Stimulated activated CD4-positive, alpha-beta T cell treated with anti-CD3 and anti-CD28 coated beads, Interleukin-2, amount 100 ng/mL, for 4 hours (primary cell): Measurements from ENCODE around the gene FBP2.
A peak's percentile ranks its signal among the peaks of the same experiment; 100 is the strongest.
"Not testable (repeated sequence)": the region's sequence is repeated elsewhere in the genome, so short reads cannot be mapped to it uniquely, and the experiment has no call there.

Source experiments
- DNase-seq: peaks from one replicate; pipeline ENCODE4 v3.0.0-alpha.2; 2020; ENCODE audit warnings: low read depth

FBP2 gene

GRCh38 chr9:94606646-94607422 is 13.2 kb upstream of the FBP2 start:
- DNase-seq = no peak

DNA sequence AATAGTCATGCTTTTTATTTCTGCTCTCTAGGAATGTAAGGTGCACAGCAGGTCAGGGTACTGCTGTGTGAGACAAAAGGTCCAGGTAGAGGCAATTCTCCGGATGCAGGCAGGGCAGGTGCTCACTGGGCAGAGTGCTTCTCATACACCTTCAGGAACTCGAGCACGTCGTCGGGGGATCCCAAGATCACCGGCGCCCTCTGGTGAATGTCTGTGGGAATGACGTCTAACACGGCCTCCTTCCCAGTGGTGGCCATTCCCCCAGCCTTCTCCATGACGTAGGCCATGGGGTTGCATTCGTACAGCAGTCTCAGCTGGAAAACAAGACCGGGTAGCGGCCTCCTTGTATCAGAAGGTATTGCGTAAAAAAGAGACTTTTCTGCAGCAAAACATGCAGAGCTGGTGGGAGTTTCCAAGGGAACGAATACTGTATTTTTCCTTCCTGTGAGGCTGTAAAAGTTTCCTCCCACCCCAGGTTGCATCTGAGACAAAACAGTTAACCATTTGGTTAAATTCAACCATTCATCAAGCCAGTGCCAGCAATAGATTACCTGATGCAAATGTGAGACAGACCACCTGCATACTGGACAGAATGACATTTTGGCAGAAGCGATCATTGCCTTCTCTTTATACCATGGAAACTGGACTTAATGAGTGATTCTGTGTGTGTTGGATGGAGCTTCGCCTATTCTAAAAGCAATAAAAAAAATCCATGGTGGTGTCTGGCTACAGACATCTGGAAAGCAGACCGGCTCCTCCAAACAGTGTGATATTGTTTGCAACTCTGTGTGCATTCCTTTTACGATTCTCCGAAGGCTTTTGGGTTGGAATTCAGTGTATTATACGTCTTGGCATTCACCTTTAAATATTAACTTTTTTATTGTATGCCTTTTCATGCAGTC is 9.9 kb upstream of the FBP2 start:
- DNase-seq = peak; percentile 28

GRCh38 chr9:94602666-94603065 is 9.0 kb upstream of the FBP2 start:
- no peak for DNase-seq

DNA sequence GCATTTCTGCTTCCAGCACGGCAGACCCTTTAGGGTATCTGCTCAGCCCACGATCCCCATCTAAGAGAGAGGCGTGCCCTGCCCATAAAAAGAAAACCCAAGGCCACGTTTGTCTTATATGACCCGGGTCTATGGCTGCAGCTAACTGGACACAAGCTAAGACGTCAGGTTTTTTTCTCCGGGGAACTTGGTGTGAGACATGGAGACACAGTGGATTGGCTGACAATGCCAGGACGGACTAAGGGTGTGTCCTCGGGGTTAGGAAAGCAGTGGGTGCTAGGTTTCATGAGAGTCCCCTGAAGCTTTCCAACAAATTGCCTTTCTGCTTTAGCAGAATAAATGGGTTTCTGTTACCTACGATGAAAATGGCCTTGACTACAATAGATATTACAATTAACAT is 7.1 kb upstream of the FBP2 start:
- no peak for DNase-seq

DNA sequence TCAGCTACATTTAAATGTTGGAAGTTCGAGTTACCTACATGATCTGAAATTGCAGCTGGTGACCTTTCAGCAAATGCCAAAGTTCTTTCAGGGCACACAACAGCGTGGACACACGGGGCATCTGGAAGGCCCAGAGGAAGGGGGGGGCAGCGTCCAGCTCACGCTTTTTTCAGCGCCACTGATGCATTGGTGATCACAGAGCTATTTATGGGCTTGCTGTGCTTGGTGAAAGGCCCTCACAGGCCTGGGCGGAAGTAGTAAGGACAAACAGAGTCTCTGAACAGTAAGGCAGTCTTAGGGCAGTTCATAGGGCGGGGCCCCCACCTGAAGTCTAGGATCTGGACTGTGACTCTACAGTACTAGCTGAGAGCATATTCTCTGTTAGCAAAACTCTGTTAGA is 6.6 kb upstream of the FBP2 start:
- no peak for DNase-seq

DNA sequence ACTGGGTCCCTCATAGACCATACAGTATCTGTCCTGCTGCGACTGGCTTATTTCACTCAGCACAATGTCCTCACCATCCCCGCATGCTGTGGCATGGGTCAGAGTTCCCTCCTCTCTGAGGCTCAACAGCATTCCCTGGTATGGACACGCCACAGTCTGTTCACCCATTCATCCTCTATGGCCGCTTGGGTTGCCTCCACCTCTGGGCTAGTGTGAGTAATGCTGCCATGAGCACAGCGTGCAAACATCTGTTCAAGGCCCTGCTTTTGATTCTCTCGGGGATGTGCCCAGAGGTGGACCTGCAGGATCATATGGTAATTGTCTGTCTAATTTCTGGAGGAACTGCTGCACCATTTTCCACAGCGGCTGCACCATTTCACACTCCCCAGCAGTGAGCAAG is 5.5 kb upstream of the FBP2 start:
- DNase-seq = no peak

DNA sequence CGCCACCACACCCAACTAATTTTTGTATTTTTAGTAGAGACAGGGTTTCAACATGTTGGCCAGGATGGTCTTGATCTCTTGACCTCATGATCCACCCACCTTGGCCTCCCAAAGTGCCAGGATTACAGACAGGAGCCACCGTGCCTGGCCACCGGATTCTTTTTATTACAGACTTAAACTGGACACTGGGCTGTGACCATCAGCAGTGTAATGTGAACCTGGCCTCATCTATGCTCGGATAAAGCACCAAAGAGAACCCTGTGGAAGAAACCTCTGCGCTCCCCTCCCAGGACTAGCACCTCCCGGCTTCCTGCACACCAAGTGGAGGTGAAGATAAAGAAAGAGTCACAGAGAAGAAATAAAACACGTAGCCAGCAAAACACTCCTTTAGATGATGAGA is 941 bp downstream of the FBP2 start:
- not testable (repeated sequence) for DNase-seq

DNA sequence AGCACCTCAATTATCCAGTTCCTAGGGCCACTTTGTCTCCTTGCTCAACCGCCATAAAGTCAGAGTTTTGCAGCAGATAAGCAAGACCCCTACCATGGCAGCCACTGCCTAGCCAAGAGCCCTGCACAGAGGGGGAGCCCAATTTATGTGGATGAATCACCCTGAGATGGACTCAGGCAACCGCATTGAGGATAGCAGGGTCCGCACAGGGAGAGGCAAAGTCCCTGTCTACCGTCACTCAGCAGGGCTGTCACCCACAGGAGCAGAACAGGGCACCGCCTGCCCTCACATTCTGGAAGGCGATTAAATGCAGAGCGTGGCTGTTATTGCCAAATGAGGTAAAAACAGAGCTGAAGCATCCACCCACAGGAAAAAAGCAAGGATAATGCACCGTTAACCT is 1.7 kb downstream of the FBP2 start:
- no peak for DNase-seq

DNA sequence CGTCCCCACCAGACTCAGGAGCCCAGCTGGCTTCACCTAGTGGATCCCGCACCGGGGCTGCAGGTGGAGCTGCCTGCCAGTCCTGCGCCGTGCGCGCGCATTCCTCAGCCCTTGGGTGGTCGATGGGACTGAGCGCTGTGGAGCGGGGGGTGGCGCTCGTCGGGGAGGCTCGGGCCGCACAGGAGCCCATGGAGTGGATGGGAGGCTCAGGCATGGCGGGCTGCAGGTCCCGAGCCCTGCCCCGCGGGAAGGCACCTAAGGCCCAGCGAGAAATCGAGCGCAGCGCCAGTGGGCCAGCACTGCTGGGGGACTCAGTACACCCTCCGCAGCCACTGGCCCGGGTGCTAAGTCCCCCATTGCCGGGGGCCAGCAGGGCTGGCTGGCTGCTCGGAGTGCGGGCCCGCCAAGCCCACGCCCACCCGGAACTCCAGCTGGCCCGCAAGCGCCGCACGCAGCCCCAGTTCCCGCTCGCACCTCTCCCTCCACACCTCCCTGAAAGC is 2.5 kb downstream of the FBP2 start:
- DNase-seq = not testable (repeated sequence)

DNA sequence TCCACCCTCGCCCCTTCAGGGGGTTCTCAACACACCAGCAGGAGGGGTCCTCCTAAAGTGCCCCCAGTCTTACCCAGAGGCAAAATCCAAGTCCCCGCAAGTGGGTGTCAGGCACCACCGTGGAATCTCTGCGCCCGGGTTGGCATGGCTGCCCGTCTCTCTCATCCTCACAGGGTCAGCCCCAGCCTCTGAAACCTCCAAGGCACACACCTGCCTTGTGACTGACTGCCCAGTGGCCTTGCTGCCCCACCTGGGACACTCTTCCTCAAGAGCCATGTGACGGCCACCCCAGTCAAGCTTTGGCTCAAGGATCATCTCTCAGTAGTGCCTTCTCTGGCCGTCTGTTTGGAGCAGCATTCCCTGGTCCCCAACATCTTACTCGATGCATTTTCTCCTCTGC is 4.9 kb downstream of the FBP2 start:
- no peak for DNase-seq

DNA sequence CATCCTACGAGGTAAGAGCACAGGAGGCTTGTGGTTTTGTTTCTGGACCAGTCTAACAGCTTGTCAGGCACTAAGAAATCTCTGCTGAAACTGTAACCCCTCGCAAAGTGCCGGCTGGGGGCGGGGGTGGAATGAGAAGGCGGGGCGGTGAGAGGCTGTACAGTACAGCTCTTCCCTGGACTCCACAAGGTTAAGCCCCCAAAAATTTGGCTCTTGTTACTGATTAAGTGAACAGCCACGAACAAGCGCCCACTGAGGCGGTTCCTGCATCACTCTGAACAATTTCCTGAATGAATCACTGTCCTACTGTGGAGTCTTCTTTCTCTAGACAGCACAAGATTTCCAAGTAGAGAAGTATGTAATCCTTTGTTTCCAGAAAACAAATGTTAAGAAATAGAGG is 6.8 kb downstream of the FBP2 start:
- no peak for DNase-seq

GRCh38 chr9:94586316-94586715 is 7.3 kb downstream of the FBP2 start:
- DNase-seq = no peak

GRCh38 chr9:94584555-94584954 is 9.1 kb downstream of the FBP2 start:
- no peak for DNase-seq

- DNase-seq = no peak
Observed at GRCh38 chr9:94581728-94582127, 11.9 kb downstream of the FBP2 start.

DNA sequence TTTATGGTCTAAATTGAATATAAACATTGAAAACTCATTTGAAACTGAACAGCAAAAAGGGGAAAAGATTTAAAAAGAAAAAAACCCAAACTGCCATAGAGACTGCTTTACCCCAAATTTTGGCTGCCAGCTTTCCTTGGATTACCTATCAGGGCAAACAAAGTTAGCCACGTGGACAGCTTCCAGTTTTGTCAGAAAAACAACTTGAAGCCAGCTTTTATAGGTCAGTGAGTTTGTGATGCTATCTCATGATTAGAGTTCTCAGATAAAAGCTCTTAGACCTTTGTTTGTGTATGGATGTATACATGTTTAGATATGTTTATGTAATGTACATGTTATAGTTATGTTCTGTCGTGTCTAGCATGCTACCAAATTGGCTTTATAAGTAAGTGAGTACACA is 16.1 kb downstream of the FBP2 start:
- no peak for DNase-seq

- no peak for DNase-seq
Observed at GRCh38 chr9:94577036-94577435, 16.6 kb downstream of the FBP2 start.

GRCh38 chr9:94576131-94576530 is 17.5 kb downstream of the FBP2 start:
- DNase-seq = no peak

DNA sequence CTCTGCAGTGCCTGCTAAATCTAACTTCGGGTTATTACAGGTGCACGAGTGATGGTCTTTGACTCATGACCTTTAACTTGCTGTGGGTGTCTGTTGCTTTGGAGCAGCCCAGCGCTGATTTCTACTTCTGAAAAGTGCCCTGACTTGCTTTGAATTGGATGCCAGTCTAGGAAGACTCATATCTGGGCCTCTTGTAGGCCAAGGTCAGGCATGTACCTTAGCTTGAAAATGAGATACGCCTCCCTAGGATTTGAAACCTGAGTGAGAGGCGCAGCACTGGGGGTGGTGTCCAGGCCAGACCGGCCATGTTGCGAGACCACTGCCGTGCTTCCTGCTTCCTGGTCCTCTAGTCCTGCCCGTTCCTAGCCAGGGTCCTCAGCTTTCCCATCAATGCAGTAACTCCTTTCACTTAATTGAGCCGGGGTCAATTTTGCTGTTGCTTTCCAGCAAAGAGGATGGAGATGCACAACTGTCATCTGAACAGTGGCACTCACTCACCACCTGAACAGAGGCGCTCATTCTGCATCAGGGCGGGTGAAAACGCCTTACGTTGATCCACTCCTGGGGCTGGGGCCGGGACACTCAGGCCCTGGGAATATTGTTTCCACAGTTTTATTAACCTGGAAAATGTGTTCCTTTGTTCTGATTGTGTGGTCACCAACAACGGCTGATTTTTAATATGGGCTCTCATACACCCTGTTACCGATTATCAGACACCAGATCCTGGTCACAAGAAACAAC is 24.5 kb downstream of the FBP2 start:
- DNase-seq = no peak

- no peak for DNase-seq
Observed at GRCh38 chr9:94568250-94568889, 25.3 kb downstream of the FBP2 start.

GRCh38 chr9:94567271-94567670 is 26.4 kb downstream of the FBP2 start:
- no peak for DNase-seq

GRCh38 chr9:94566550-94566949 is 27.1 kb downstream of the FBP2 start:
- DNase-seq = no peak

GRCh38 chr9:94564279-94564678 is 29.3 kb downstream of the FBP2 start:
- DNase-seq = not testable (repeated sequence)
